IPS-18a (cell line): ENCODE results near the gene RAB11B.
"Not testable (repeated sequence)": the region's sequence is repeated elsewhere in the genome, so short reads cannot be mapped to it uniquely, and the experiment has no call there.

Experiments used
- H3K27ac ChIP-seq: one replicate; pipeline ENCODE4 v1.5.1; 2013; ENCODE audit warnings: low read length
- H3K27me3 ChIP-seq: one replicate; pipeline ENCODE4 v1.6.1; 2013; ENCODE audit warnings: mild to moderate bottlenecking, low read length; ENCODE audit not compliant: control insufficient read depth, insufficient read depth
- H3K36me3 ChIP-seq: one replicate; pipeline ENCODE4 v1.6.1; 2013; ENCODE audit warnings: low read depth, low read length; ENCODE audit not compliant: control insufficient read depth
- H3K4me1 ChIP-seq: one replicate; pipeline ENCODE4 v1.6.1; 2013; ENCODE audit warnings: low read depth, low read length; ENCODE audit not compliant: control insufficient read depth
- H3K4me3 ChIP-seq: one replicate; pipeline ENCODE4 v1.5.1; 2013; ENCODE audit warnings: low read length
- H3K9ac ChIP-seq: one replicate; pipeline ENCODE4 v1.6.1; 2013; ENCODE audit warnings: mild to moderate bottlenecking, low read length, moderate library complexity
- H3K9me3 ChIP-seq: one replicate; pipeline ENCODE4 v1.6.1; 2013; ENCODE audit warnings: low read depth, low read length; ENCODE audit not compliant: control insufficient read depth

The RAB11B gene

DNA sequence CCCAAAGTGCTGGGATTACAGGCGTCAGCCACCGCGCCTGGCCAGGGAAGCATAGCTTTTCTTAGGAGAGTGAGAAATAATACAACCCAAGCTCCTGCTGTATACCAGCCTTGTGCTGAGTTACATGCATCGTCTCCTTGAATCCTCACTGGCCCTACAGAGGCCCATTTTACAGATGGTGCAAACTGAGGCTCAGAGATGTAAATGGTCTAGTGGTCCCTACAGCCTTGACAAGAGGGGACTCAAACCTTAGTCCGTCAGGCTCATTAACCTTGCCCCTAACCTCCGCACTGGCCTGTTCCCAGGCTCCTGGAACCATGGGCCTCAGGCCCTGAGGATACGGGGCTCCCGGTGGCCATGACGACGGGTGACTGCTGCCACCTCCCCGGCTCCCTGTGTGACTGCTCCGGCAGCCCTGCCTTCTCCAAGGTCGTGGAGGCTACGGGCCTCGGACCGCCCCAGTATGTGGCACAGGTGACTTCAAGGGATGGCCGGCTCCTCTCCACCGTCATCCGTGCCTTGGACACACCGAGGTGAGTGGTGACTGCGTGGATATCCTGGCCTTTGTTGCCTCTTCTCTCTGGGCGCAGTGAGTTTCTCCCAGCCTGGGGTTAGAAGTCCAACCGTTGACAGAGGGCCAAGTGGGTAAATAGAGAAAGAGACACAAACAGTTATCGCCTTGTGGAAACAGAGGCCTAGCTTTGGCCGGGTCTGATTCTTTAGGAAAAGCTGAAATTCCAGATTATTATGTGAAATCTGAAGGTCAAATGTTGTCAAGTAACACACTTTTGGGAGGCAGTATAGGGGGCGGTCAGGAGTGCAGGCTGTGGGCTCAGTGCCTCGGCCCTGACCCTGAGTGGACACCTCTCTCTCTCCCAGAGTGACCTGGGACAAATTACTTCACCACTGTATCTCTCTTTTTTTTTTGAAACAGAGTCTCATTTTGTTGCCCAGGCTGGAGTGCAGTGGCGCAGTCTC lies 31.6 kb downstream of the RAB11B start:
- no peaks in the 10 kb centered on the region for H3K9me3 ChIP-seq
- H3K36me3 ChIP-seq: no peaks in the 10 kb centered on the region
- no peaks in the 10 kb centered on the region for H3K27me3 ChIP-seq
- H3K4me1 ChIP-seq: no peaks in the 10 kb centered on the region
- H3K4me3 ChIP-seq: no peak overlapping the region
- H3K9ac ChIP-seq: no peak overlapping the region
- no peak overlapping the region for H3K27ac ChIP-seq

DNA sequence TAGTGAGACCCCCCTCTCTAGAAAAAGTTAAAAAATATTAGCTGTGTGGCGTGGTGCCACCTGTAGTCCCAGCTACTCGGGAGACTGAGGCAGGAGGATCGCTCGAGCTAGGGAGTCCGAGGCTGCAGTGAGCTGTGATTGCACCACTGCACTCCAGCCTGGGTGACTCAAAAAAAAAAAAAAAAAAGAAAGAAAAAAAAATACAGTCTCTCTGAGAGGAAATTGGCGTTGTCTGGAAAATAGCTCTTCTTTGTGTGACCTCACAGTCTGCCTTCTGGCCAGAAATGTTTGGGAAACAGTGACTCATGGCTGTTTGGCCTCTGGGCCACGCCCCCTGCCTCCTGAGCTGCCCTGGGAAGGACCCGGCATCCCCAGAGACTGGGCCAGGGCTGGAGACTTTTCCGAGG lies 33.7 kb downstream of the RAB11B start:
- no peaks in the 10 kb centered on the region for H3K36me3 ChIP-seq
- no peaks in the 10 kb centered on the region for H3K9me3 ChIP-seq
- H3K4me3 ChIP-seq: no peak overlapping the region
- no peak overlapping the region for H3K27ac ChIP-seq
- H3K9ac ChIP-seq: no peak overlapping the region
- H3K27me3 ChIP-seq: no peaks in the 10 kb centered on the region
- no peaks in the 10 kb centered on the region for H3K4me1 ChIP-seq

DNA sequence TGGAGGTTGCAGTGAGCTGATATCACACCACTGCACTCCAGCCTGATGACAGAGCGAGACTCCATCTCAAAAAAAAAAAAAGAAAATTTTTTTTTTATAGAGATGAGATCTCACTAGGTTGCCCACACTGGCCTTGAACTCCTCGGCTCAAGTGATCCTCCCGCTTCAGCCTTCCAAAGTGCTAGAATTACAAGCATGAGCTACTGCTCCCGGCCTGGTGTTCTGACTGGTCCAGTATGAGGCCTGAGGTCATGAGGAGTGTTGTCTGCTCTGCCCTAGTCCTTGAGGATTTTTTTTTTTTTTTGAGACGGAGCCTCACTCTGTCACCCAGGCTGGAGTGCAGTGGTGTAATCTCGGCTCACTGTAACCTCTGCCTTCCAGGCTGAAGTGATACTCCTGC lies 35.2 kb downstream of the RAB11B start:
- H3K9me3 ChIP-seq, H3K4me3 ChIP-seq, H3K9ac ChIP-seq, H3K4me1 ChIP-seq, H3K27ac ChIP-seq, H3K36me3 ChIP-seq, H3K27me3 ChIP-seq: not testable (repeated sequence)

DNA sequence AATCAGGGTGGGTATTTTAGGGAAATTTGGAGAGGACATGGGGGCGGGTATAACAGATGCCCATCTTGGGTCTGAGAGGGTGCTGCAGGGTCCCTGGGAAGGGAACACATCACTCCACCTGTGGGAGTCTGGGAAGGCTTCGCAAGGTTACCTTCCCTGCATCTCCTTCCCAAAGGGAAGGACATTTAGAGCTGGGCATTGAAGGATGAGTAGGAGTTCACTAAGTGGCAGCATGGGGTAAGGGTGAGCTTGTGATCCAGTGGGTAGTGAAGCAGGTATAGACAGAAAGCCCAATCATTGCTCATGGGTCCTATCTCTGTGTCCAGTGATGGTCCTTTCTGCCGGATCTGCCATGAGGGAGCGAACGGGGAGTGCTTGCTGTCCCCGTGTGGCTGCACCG lies 36.1 kb downstream of the RAB11B start:
- H3K4me3 ChIP-seq: no peak overlapping the region
- no peaks in the 10 kb centered on the region for H3K9me3 ChIP-seq
- H3K9ac ChIP-seq: no peak overlapping the region
- H3K27ac ChIP-seq: no peak overlapping the region
- H3K27me3 ChIP-seq: no peaks in the 10 kb centered on the region
- H3K36me3 ChIP-seq: no peaks in the 10 kb centered on the region
- H3K4me1 ChIP-seq: no peaks in the 10 kb centered on the region

DNA sequence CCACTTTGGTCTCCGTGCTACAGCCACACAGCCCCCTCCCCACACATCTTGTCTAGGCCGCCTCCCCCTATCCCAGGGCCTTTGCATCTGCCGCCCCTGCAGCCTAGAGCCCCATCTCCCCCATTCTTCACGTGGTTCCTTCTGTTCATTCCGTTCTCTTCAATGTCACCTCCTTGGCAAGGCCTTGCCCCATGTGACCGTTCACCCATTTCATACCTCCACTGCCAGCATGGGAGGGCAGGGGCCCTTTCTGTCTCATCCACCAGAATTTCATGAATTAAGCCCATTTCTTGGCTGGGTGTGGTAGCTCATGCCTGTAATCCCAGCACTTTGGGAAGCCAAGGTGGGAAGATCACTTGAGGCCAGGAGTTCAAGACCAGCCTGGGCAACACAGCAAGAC lies 38.9 kb downstream of the RAB11B start:
- Histone ChIP-seq H3K9ac (no peak overlapping the region), H3K4me1 (no peaks in the 10 kb centered on the region), H3K27ac (no peak overlapping the region), H3K4me3 (no peak overlapping the region), H3K27me3 (no peaks in the 10 kb centered on the region), H3K36me3 (no peaks in the 10 kb centered on the region), H3K9me3 (no peaks in the 10 kb centered on the region)

DNA sequence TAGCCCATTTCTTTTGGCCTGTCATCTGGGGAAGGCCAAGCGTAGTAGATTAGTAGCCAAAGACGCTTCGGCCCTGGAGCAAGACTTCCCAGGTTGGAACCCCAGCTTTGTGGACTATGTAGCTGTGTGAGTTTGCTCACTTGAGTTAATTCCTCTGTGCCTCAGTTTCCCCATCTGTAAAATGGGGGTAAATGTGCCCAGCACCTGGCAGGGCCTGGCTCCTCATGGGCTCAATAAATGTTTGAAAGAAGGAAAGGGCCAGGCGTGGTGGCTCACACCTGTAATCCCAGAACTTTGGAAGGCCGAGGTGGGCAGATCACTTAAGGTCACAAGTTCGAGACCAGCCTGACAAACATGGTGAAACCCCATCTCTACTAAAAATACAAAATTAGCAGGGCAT lies 39.7 kb downstream of the RAB11B start:
- no peaks in the 10 kb centered on the region for H3K4me1 ChIP-seq
- no peak overlapping the region for H3K4me3 ChIP-seq
- no peaks in the 10 kb centered on the region for H3K36me3 ChIP-seq
- H3K9me3 ChIP-seq: no peaks in the 10 kb centered on the region
- H3K9ac ChIP-seq: no peak overlapping the region
- H3K27me3 ChIP-seq: no peaks in the 10 kb centered on the region
- H3K27ac ChIP-seq: no peak overlapping the region

DNA sequence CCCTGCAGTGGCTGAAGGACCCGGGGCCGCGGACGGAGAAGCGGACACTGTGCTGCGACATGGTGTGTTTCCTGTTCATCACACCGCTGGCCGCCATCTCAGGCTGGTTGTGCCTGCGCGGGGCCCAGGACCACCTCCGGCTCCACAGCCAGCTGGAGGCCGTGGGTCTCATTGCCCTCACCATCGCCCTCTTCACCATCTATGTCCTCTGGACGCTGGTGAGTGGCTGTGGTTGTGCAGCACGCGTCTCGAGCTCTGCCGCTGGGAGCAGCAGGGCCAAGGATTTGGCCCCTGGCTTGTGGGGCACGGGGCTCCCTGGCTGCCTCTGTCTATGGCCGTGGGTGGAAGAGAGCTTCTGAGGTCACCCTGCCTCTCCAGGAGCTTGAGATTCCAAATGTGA lies 40.5 kb downstream of the RAB11B start:
- no peak overlapping the region for H3K9ac ChIP-seq

DNA sequence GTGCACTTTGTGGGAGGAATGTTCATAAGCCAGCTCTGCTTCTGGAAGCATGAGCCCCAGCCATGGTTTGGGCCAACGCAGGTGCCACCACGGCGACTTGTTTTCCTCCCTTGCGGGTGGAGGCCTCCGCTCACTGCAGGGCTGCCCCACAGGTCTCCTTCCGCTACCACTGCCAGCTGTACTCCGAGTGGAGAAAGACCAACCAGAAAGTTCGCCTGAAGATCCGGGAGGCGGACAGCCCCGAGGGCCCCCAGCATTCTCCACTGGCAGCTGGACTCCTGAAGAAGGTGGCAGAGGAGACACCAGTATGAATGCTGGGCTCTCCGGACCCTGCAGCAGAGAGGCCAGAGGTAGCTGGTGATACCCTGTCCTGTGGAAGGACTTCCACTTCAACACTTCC lies 48.1 kb downstream of the RAB11B start:
- no peak overlapping the region for H3K4me3 ChIP-seq
- H3K27me3 ChIP-seq: no peaks in the 10 kb centered on the region
- H3K9me3 ChIP-seq: no peaks in the 10 kb centered on the region
- no peak overlapping the region for H3K9ac ChIP-seq
- peaks cover 5% of the 10 kb centered on the region for H3K4me1 ChIP-seq
- H3K27ac ChIP-seq: no peak overlapping the region
- H3K36me3 ChIP-seq: no peaks in the 10 kb centered on the region

More for the DNA sequence above, 40.5 kb downstream of the RAB11B start:
- Histone ChIP-seq H3K27me3 (no peaks in the 10 kb centered on the region), H3K27ac (no peak overlapping the region), H3K4me3 (no peak overlapping the region), H3K9me3 (no peaks in the 10 kb centered on the region), H3K36me3 (no peaks in the 10 kb centered on the region), H3K4me1 (no peaks in the 10 kb centered on the region)

DNA sequence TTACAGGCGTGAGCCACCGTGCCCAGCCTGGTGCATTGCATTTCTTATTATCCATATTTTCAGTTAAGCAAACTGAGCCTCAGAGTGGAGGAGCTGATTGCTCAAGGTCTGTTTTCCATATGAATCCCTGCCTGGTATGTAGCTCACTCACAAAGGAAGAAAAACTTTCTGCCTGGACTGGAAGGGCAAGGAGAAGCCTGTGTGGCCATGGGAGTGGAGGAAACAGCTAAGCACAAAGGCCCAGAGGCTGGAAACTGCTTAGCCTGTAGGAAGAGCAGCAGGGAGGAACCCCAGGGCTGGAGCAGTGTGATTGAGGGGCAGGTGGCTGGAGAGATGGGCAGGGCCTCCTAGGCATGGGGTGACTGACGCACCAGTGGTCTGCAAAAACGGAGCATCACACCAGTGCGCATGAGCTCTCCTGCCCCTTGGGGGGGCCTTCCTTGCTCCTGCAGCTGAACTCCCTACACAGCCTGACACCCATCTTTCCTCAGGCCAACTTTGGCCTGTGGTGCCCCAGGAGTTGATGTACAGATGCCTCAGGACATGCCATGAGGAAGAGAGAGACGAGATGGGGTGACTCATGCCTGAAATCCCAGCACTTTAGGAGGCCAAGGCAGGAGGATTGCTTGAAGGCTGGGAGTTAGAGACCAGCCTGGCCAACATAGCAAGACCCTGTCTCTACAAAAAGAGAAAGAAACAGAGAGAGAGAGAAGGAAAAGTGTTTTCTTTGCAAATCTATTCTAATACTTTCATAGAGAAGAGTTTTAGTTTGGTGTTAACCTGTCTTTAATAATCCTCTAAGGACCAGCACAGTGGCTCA lies 51.8 kb downstream of the RAB11B start:
- Histone ChIP-seq H3K9me3 (no peaks in the 10 kb centered on the region), H3K4me1 (peaks cover 13% of the 10 kb centered on the region), H3K4me3 (no peak overlapping the region), H3K27me3 (no peaks in the 10 kb centered on the region), H3K9ac (no peak overlapping the region), H3K36me3 (peaks cover 8% of the 10 kb centered on the region), H3K27ac (peak overlapping the region; percentile 45)

DNA sequence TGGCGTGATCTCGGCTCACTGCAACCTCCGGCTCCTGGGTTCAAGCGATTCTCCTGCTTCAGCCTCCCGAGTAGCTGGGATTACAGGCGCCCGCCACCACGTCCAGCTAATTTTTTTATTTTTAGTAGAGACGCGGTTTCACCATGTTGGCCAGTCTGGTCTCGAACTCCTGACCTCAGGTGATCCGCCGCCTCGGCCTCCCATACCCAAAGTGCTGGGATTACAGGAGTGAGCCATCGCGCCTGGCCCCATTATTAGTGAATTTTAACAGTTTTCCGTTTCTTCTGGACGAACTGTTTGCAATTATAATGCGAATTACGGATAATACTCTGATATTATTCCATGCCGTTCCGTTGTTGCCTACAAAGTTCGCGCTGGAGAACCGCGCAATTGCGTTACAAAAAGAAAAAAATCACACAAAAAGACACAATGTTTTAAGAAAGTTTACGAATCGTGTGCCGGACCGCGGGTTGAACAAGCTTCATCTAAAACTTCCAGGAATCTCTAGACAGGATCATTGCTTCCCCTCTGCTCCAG lies 54.0 kb downstream of the RAB11B start:
- not testable (repeated sequence) for H3K27me3 ChIP-seq, H3K9me3 ChIP-seq
- peaks cover 19% of the 10 kb centered on the region for H3K36me3 ChIP-seq
- peak overlapping the region; percentile 7 for H3K27ac ChIP-seq
- peaks cover 25% of the 10 kb centered on the region for H3K4me1 ChIP-seq
- peak overlapping the region; percentile 88 for H3K4me3 ChIP-seq
- H3K9ac ChIP-seq: peak overlapping the region; percentile 98

DNA sequence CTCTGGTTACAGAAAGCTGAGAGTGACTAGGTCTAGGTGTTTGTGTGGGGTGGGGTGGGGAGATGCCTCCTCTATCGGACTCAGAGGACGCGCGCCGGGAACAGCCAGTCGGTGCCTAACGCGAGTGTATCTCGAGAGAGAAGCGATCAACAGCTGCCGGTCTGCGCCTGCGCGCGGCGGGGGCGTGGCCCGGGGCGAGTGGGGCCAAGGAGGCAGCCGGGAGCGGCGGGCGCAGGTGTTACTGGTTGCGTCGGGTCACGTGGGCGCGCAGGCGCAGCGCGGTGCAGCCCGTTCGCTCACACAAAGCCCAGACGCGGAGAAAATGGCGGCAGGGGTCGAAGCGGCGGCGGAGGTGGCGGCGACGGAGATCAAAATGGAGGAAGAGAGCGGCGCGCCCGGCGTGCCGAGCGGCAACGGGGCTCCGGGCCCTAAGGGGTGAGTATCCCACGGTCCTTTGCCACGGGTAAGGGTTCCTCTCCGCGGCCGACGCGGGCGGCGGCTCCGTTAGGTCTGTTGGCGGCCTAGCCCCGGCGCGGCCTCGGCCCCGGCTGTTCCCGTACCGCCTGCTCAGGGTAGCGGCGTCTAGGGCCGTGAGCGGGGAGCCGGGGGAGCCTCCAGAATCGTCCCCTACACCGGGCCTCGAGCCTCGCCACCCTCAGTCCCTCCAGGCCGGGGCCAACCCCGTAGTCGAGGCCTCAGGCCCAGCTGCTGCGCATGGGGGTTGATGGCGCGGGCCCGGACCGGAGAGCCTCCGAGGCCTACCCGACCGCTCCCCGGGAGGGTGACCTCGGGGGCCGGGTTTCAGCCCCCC lies 54.7 kb downstream of the RAB11B start, which contains the start of gene HNRNPM:
Gene HNRNPM, plus strand, starts transcription at position 299 of the 811 bp plus-strand sequence. Its CDS starts 24 bp downstream, at position 323.
- Histone ChIP-seq H3K4me3 (peak within 1 kb of the TSS; percentile 88), H3K27me3 (no peaks in the 10 kb centered on the region), H3K36me3 (peaks cover 19% of the 10 kb centered on the region), H3K4me1 (peaks cover 30% of the 10 kb centered on the region), H3K9me3 (no peaks in the 10 kb centered on the region), H3K27ac (peak within 1 kb of the TSS; percentile 93), H3K9ac (peak within 1 kb of the TSS; percentile 98)
